K562 (cell line): ENCODE data around the gene HDAC3. TPM values are rescaled to one million over a fixed set of nuclear protein-coding genes. Genes with fewer than 3 reads are reported as not detected.

Experiments used
- BCL6 ChIP-seq: fragments of 250-450 bp; sonication (Bioruptor Pico); IDR thresholded peaks from 2 replicates; pipeline ENCODE4 v1.4.0; 2020
- DIDO1 ChIP-seq: fragments of 450-650 bp; IDR thresholded peaks from 2 replicates; pipeline ENCODE4 v1.6.1; 2016; ENCODE audit warnings: low read depth, missing biosample characterization, missing genetic modification characterization
- E2F5 ChIP-seq: sonication (generic); formaldehyde crosslinking; IDR thresholded peaks from 2 replicates; pipeline ENCODE4 v1.8.0; 2022; ENCODE audit warnings: mild to moderate bottlenecking, missing genetic modification reagents
- FUS ChIP-seq: fragments of 200-400 bp; formaldehyde crosslinking; optimal IDR thresholded peaks from 2 replicates; pipeline ENCODE3; 2017; ENCODE audit warnings: low read depth, low read length
- HCFC1 ChIP-seq: IDR thresholded peaks from 2 replicates; pipeline ENCODE4 v1.6.1; 2012; ENCODE audit warnings: low read depth, low read length, improper control_type of control experiment
- HDAC8 ChIP-seq: fragments of 450-650 bp; IDR thresholded peaks from 2 replicates; pipeline ENCODE4 v1.6.1; 2016; ENCODE audit warnings: mild to moderate bottlenecking, missing genetic modification characterization, moderate library complexity, missing compliant biosample characterization
- HIVEP1 ChIP-seq: fragments of 250-450 bp; sonication (Bioruptor Pico); IDR thresholded peaks from 2 replicates; pipeline ENCODE4 v1.4.0; 2020; ENCODE audit warnings: mild to moderate bottlenecking
- HNRNPL ChIP-seq: fragments of 200-400 bp; formaldehyde crosslinking; IDR thresholded peaks from 2 replicates; pipeline ENCODE4 v1.6.1; 2017; ENCODE audit warnings: low read depth, mild to moderate bottlenecking, low read length
- KAT8 ChIP-seq: fragments of 450-650 bp; IDR thresholded peaks from 2 replicates; pipeline ENCODE4 v1.6.1; 2016; ENCODE audit warnings: low read depth, mild to moderate bottlenecking
- KLF1 ChIP-seq: fragments of 450-650 bp; IDR thresholded peaks from 2 replicates; pipeline ENCODE4 v1.6.1; 2016; ENCODE audit warnings: missing genetic modification characterization, missing compliant biosample characterization
- MYC ChIP-seq, 2 experiments: fragments of 250-450 bp in 1 of 2; sonication (Bioruptor Pico) in 1 of 2; IDR thresholded peaks; 2 replicates each; pipeline versions ENCODE4 v1.5.1 to v1.6.1; 2012 to 2021; ENCODE audit warnings: low read depth in 2 of 2, borderline replicate concordance in 1 of 2, improper control_type of control experiment in 1 of 2, low read length in 1 of 2, mild to moderate bottlenecking in 1 of 2, moderate library complexity in 1 of 2
- NFE2 ChIP-seq: IDR thresholded peaks from 2 replicates; pipeline ENCODE4 v1.6.1; 2014; ENCODE audit warnings: antibody characterized with exemption, low read depth
- NR2F6 ChIP-seq: fragments of 450-650 bp; formaldehyde crosslinking; IDR thresholded peaks from 2 replicates; pipeline ENCODE4 v1.4.0; 2020; ENCODE audit warnings: mild to moderate bottlenecking
- PHF20 ChIP-seq: fragments of 450-650 bp; IDR thresholded peaks from 2 replicates; pipeline ENCODE4 v1.6.1; 2018; ENCODE audit not compliant: partially characterized antibody
- RBBP5 ChIP-seq: fragments of 200-600 bp; sonication (generic); IDR thresholded peaks from 2 replicates; pipeline ENCODE4 v1.6.1; 2012; ENCODE audit warnings: borderline replicate concordance, mild to moderate bottlenecking, low read length, control low read depth, inconsistent platforms; ENCODE audit not compliant: insufficient read depth, poor library complexity, severe bottlenecking
- SAFB2 ChIP-seq: fragments of 200-400 bp; formaldehyde crosslinking; IDR thresholded peaks from 2 replicates; pipeline ENCODE4 v1.6.1; 2018; ENCODE audit warnings: borderline replicate concordance, low read length, low read depth, moderate library complexity; ENCODE audit not compliant: severe bottlenecking
- STAG1 ChIP-seq: sonication (generic); formaldehyde crosslinking; IDR thresholded peaks from 2 replicates; pipeline ENCODE4 v1.5.0; 2020; ENCODE audit warnings: missing genetic modification reagents, borderline replicate concordance
- THAP7 ChIP-seq: fragments of 250-450 bp; sonication (Bioruptor Pico); IDR thresholded peaks from 2 replicates; pipeline ENCODE4 v1.5.0; 2021
- ZNF140 ChIP-seq: fragments of 250-450 bp; sonication (Bioruptor Pico); IDR thresholded peaks from 2 replicates; pipeline ENCODE4 v1.8.0; 2021; ENCODE audit warnings: moderate library complexity, mild to moderate bottlenecking, inconsistent platforms
- ZNF197 ChIP-seq: fragments of 200-800 bp; sonication (Bioruptor generic); IDR thresholded peaks from 2 replicates; pipeline ENCODE4 v1.6.1; 2016; ENCODE audit warnings: low read depth, missing genetic modification characterization, missing compliant biosample characterization
- ZNF224 ChIP-seq: sonication (generic); formaldehyde crosslinking; IDR thresholded peaks from 2 replicates; pipeline ENCODE4 v1.8.0; 2022; ENCODE audit warnings: mild to moderate bottlenecking, missing genetic modification reagents
- ZNF24 ChIP-seq: fragments of 450-650 bp; IDR thresholded peaks from 2 replicates; pipeline ENCODE4 v1.6.1; 2016
- ZNF507 ChIP-seq: conservative IDR thresholded peaks from 2 replicates; pipeline ENCODE4 v1.6.1; 2017; ENCODE audit warnings: missing genetic modification characterization, missing compliant biosample characterization
- ZNF75A ChIP-seq: fragments of 450-650 bp; formaldehyde crosslinking; IDR thresholded peaks from 2 replicates; pipeline ENCODE4 v1.4.0; 2020; ENCODE audit warnings: mild to moderate bottlenecking
- ZNF77 ChIP-seq: fragments of 250-450 bp; sonication (Bioruptor Pico); IDR thresholded peaks from 2 replicates; pipeline ENCODE4 v1.5.0; 2020
- polyA plus RNA-seq, 8 experiments: library from polyadenylated mRNA; depleted of rRNA in 4 of 8; stranded (reverse) in 5 of 8; unstranded in 3 of 8; fragments of >200 nt; fragmentation: Nextera tagmentation in 2 of 8; fragmentation: Illumina TruSeq in 1 of 8; extraction: Ambion mirVana in 2 of 8; extraction: Trizol in 1 of 8; gene quantifications; 2 replicates each; pipeline versions ENCODE4 v1.2.1 to v1.2.3, GENCODE V29; 2011 to 2014; ENCODE audit warnings: inconsistent platforms in 1 of 8, missing spikeins in 1 of 8
- total RNA-seq, 7 experiments: library from RNA; depleted of rRNA in 6 of 7; stranded (reverse); fragments of >200 nt in 6 of 7; fragmentation: Illumina TruSeq in 2 of 7; extraction: Trizol in 2 of 7; gene quantifications; 2 replicates each; pipeline versions ENCODE4 v1.2.1 to v1.2.3, GENCODE V29; 2011 to 2021; ENCODE audit warnings: low replicate concordance in 1 of 7
- TF ChIP-seq, protein P1 (sequence below): sonication (generic); formaldehyde crosslinking; IDR thresholded peaks from 2 replicates; pipeline ENCODE4 v1.8.0; 2022; ENCODE audit warnings: missing genetic modification reagents, mild to moderate bottlenecking, borderline replicate concordance

The HDAC3 gene
- total and polyA plus RNA-seq, 9 of the 15 experiments (the other 6 are each of a cell fraction or from before 2014, with no cell fraction given): 89.7 to 191 (median 119) TPM

DNA sequence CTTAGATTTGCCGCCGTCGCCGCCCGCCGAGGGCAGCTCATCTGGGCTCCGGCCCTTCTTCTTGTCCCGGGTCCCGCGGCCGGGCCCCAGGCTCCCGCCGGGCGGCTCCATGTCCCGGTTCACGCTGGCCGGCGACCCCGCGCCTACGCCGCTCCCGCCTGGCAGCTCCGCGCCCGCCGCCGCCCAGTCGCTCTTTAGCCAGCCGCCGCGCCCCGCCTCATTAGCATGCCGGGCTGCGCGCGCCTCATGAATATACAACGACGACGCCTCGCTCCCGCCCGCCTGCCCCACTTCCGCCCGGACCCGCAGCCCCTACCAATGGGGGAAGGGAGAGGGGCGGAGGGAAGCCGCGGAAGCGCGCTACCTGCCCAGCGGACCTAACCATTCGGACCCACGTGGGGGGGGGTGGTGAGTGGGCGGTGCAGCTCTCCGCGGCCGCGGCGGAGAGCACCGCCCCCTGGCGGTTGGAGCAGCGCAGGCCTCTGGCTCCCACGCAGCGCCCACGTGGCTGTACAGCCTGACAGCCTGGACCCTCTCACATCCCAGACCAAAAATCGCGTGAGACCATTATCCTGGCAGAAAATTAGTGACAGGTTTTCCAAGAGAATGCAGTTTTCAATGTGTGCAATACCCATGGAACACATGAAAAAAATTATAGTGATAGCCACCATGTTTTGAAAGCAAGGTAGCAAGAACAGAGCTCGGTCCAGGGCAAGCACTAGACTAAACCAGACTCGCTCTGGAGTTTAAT, 17.7 kb downstream of the HDAC3 start, which contains the start of gene DIAPH1 (continued):
- TF ChIP-seq ZNF197 (CRISPR knock-in tag) (no peak), MYC (IDR thresholded peaks at IDR 0.05; ENCODE audit: low read depth, low read length) (peak; percentile 99), MYC (CRISPR knock-in tag; IDR thresholded peaks at IDR 0.05; ENCODE audit: borderline replicate concordance, low read depth) (peak; percentile 81; the same call in 1 of the 2 replicates), ZNF75A (CRISPR knock-in tag) (no peak), STAG1 (CRISPR knock-in tag) (no peak), HDAC8 (tag) (no peak), NR2F6 (CRISPR knock-in tag) (no peak), PHF20 (peak; percentile 31), BCL6 (CRISPR knock-in tag) (no peak), RBBP5 (peak; percentile 64), ZNF224 (no peak), KAT8 (no peak), NFE2 (peak; percentile 39; the same call in 1 of the 2 replicates), ZNF507 (tag) (no peak), FUS (no peak), HCFC1 (peak; percentile 84), KLF1 (tag) (peak; percentile 85), HNRNPL (no peak), THAP7 (CRISPR knock-in tag) (no peak), ZNF24 (peak; percentile 25; the same call in 1 of the 2 replicates), E2F5 (CRISPR knock-in tag) (no peak), ZNF77 (CRISPR knock-in tag) (no peak), ZNF140 (no peak), HIVEP1 (CRISPR knock-in tag) (no peak), DIDO1 (tag) (no peak), SAFB2 (no peak)
- TF ChIP-seq, protein P1, sequence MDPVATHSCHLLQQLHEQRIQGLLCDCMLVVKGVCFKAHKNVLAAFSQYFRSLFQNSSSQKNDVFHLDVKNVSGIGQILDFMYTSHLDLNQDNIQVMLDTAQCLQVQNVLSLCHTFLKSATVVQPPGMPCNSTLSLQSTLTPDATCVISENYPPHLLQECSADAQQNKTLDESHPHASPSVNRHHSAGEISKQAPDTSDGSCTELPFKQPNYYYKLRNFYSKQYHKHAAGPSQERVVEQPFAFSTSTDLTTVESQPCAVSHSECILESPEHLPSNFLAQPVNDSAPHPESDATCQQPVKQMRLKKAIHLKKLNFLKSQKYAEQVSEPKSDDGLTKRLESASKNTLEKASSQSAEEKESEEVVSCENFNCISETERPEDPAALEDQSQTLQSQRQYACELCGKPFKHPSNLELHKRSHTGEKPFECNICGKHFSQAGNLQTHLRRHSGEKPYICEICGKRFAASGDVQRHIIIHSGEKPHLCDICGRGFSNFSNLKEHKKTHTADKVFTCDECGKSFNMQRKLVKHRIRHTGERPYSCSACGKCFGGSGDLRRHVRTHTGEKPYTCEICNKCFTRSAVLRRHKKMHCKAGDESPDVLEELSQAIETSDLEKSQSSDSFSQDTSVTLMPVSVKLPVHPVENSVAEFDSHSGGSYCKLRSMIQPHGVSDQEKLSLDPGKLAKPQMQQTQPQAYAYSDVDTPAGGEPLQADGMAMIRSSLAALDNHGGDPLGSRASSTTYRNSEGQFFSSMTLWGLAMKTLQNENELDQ (CRISPR knock-in tag): 0 out of 2 replicates have a peak, but pooled peaks have one; percentile 52
